BJ (cell line): Measurements from ENCODE around the gene SELENOP. TPM values are rescaled to one million over a fixed set of nuclear protein-coding genes. Genes with fewer than 3 reads are reported as not detected.

Experiments used
- CTCF ChIA-PET: fragments of 350-600 bp; formaldehyde crosslinking; extraction: SDS; loops from one replicate; lab custom pipeline; 2021; ENCODE audit warnings: antibody characterized with exemption, inconsistent platforms; lab: Yijun Ruan, JAX
- POLR2A ChIA-PET: fragments of 300-600 bp; sonication (Branson Sonifier 250); formaldehyde crosslinking; extraction: SDS; loops from one replicate; lab custom pipeline; 2021; ENCODE audit warnings: antibody characterized with exemption; lab: Charles Lee
- DNase-seq: peaks from one replicate; pipeline ENCODE4 v3.0.0-alpha.2; 2011; ENCODE audit warnings: low read depth
- H3K27me3 ChIP-seq: 2 replicates; pipeline ENCODE4 v1.6.0; 2011; ENCODE audit warnings: low read length; ENCODE audit not compliant: control insufficient read depth, insufficient read depth
- H3K36me3 ChIP-seq: 2 replicates; pipeline ENCODE4 v1.5.1; 2011; ENCODE audit warnings: low read length; ENCODE audit not compliant: control insufficient read depth, insufficient read depth
- H3K4me3 ChIP-seq: 2 replicates; pipeline ENCODE4 v1.5.1; 2011; ENCODE audit warnings: low read depth, mild to moderate bottlenecking, control low read depth, low read length
- polyA plus RNA-seq: library from polyadenylated mRNA; depleted of rRNA; stranded (reverse); fragments of >200 nt; gene quantifications from 2 replicates; pipeline ENCODE4 v1.2.3, GENCODE V29; 2011
- TF ChIP-seq, protein P1 (sequence below): IDR thresholded peaks from 2 replicates; pipeline ENCODE4 v1.5.1; 2011; ENCODE audit warnings: low read depth, mild to moderate bottlenecking, control low read depth, inconsistent platforms, low read length, moderate library complexity; ENCODE audit not compliant: insufficient read depth

The SELENOP gene
- polyA plus RNA-seq, 1 experiment: 4.4 TPM

DNA sequence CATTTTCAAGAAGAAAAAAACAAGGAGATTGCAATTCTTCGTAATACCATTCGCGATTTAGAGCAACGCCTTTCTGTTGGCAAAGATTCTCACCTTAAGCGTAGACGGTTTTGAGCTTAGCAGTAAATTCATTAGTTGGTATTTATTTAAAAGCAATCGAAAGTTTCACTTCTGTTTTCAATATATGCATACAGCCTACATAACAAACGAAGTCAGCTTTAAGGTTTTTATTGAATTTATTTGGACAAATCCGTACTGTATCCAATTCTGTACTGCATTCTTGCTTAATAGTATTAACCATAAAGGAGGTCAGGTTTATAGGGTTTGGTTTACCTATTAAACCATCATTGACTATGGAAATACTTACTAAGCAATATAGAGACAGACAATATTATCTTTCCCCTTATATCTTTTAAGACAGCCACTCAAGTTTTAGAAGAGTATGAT, 12.0 kb downstream of the SELENOP start:
- TF ChIP-seq, protein P1, sequence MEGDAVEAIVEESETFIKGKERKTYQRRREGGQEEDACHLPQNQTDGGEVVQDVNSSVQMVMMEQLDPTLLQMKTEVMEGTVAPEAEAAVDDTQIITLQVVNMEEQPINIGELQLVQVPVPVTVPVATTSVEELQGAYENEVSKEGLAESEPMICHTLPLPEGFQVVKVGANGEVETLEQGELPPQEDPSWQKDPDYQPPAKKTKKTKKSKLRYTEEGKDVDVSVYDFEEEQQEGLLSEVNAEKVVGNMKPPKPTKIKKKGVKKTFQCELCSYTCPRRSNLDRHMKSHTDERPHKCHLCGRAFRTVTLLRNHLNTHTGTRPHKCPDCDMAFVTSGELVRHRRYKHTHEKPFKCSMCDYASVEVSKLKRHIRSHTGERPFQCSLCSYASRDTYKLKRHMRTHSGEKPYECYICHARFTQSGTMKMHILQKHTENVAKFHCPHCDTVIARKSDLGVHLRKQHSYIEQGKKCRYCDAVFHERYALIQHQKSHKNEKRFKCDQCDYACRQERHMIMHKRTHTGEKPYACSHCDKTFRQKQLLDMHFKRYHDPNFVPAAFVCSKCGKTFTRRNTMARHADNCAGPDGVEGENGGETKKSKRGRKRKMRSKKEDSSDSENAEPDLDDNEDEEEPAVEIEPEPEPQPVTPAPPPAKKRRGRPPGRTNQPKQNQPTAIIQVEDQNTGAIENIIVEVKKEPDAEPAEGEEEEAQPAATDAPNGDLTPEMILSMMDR: no peak
- no peaks in the 10 kb centered on the region for H3K27me3 ChIP-seq
- H3K36me3 ChIP-seq: no peaks in the 10 kb centered on the region
- ChIA-PET CTCF (no interaction called here), POLR2A (no interaction called here)
- DNase-seq: no peak
- no peak overlapping the region for H3K4me3 ChIP-seq

DNA sequence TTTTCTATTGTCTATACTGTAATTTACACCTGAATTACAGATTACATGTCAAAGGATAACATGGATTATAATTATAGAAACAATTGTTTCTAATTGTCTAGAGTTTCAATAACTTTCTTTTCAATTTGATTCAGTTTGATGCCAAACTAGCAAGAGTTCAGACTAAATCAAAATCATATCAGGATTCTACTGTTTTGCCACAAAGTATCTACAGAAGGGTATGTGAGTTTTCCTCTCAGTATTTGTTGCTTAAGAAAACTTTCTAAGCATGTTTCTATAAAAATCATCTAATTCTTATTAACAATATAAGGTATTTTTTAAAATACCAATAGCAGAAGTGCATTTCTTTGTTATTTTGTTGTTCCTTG, 12.5 kb downstream of the SELENOP start:
- POLR2A ChIA-PET: no interaction called here

DNA sequence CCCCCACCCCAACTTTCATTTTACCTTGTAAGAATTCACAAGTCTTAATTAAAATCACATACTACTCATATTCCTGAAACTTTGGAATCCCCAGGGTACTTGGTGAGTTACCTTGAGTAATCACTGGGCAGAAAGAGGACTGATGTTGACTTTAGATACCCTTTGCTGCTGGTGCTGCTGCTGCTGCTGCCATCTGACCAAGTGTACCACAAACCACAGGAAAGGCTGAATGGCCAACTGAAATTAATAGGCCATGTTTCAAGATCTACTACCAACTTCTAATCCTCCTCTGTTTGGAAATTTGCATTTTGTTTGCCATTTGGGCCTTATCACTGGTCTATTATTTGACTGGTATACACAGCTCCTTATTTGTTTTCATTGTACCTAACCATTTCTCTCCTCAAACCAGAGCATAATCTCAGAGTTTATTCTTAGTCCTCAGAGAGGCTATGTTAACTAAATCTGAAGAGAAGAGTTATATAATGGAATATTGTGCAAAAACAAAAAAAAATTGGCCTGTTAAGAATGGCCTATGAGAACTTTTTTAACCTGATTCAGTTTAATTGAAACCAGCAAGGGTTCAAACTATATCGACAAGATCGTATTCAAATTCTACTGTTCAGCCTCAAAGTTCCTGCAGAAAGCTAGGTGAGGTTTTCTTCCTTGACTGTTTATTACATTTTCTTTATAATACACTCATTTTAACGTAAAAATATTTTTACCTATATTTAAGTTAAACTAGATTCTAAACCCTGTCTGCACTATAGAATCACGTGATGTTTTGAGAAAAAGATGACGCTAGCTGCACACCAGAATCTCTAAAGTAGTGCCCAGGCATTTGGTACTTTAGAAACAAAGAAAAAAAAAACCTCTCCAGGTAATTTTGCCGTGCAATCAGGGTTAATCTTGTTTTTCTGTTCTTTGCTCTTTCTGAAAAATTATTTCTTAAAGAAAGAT, 13.1 kb downstream of the SELENOP start:
- Histone ChIP-seq H3K27me3 (no peaks in the 10 kb centered on the region), H3K4me3 (no peak overlapping the region), H3K36me3 (no peaks in the 10 kb centered on the region)
- no peak for DNase-seq
- ChIA-PET POLR2A (no interaction called here), CTCF (no interaction called here)
- TF ChIP-seq, protein P1: no peak

More for the DNA sequence above, 12.5 kb downstream of the SELENOP start:
- no peak overlapping the region for H3K4me3 ChIP-seq
- H3K27me3 ChIP-seq: no peaks in the 10 kb centered on the region
- DNase-seq: no peak
- TF ChIP-seq, protein P1: no peak
- no peaks in the 10 kb centered on the region for H3K36me3 ChIP-seq
- CTCF ChIA-PET: no interaction called here

DNA sequence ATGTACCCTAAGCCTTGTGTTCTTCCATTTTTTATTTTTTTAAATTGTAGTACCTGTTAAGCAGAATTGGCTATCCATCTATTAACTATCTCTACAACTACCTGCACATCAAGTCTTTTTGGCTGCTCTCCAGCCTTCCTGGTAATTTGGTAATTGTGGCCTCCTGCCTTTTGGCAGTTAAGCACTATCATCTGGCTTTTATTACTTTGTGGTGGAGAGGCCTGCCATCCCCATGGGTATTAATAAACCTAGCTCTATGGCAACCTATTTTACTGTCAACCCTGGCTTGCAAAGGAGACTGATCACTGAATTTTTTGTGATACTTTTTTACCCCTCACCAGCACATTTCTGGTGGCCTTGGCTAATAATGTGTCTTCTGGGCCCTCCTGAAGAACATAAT, 20.5 kb downstream of the SELENOP start:
- TF ChIP-seq, protein P1: no peak
- ChIA-PET CTCF (no interaction called here), POLR2A (no interaction called here)
- H3K36me3 ChIP-seq: no peaks in the 10 kb centered on the region
- no peak for DNase-seq
- H3K4me3 ChIP-seq: no peak overlapping the region
- no peaks in the 10 kb centered on the region for H3K27me3 ChIP-seq

DNA sequence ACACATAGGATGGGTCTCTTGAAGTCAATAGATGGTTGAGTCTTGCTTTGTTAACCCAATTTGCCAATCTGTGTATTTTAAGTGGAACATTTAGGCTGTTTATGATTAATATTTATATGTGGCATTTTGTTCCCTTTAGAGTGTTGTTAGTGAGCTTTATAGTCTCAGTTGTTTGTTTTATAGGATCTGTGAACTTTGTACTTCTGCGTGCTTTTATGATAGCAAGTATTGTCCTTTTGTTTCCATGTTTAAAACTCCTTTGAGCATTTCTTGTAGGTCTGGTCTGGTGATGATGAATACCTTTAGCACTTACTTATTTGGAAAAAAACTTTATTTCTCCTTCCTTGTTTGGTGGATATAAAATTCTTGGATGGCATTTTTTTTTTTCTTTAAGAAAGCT, 23.8 kb downstream of the SELENOP start:
- TF ChIP-seq, protein P1: no peak
- DNase-seq: no peak
- Histone ChIP-seq H3K4me3 (no peak overlapping the region), H3K27me3 (no peaks in the 10 kb centered on the region), H3K36me3 (no peaks in the 10 kb centered on the region)
- ChIA-PET POLR2A (no interaction called here), CTCF (no interaction called here)
